PC-9 (cell line): ENCODE measurements around the gene CLINT1. TPM values are rescaled to one million over a fixed set of nuclear protein-coding genes. Genes with fewer than 3 reads are reported as not detected.

ENCODE experiments used
- BruUV-seq: library from RNA; stranded (reverse); fragments of 400-500 nt; replicated peaks from 2 replicates; lab custom pipeline; 2021; lab: Mats Ljungman, UMichigan
- CTCF ChIA-PET: fragments of 300-600 bp; sonication (Branson Sonifier 250); formaldehyde crosslinking; loops from one replicate; lab custom pipeline; 2022; ENCODE audit warnings: antibody characterized with exemption; lab: Charles Lee
- POLR2A ChIA-PET: fragments of 300-600 bp; sonication (Branson Sonifier 250); formaldehyde crosslinking; loops from one replicate; lab custom pipeline; 2022; ENCODE audit warnings: antibody characterized with exemption; ENCODE audit not compliant: unreplicated experiment; lab: Charles Lee
- DNase-seq, 2 experiments: peaks; one replicate each; pipeline versions ENCODE4 v3.0.0 to v3.0.0-alpha.2; 2015 to 2022; ENCODE audit warnings: mixed read lengths in 1 of 2
- H2AFZ ChIP-seq: fragments of 200-600 bp; sonication (generic); 2 replicates; pipeline ENCODE4 v1.8.1; 2017; ENCODE audit warnings: antibody characterized with exemption
- H3F3A ChIP-seq: fragments of 200-600 bp; sonication (generic); 2 replicates; pipeline ENCODE4 v1.8.1; 2017; ENCODE audit warnings: antibody characterized with exemption, mild to moderate bottlenecking, low read depth; ENCODE audit not compliant: insufficient read depth
- H3K27ac ChIP-seq: fragments of 200-600 bp; sonication (generic); 2 replicates; pipeline ENCODE4 v1.6.1; 2016; ENCODE audit warnings: mixed run types
- H3K27me3 ChIP-seq: fragments of 200-600 bp; sonication (generic); 2 replicates; pipeline ENCODE4 v1.6.1; 2016; ENCODE audit warnings: low read depth, mixed run types; ENCODE audit not compliant: insufficient read depth
- H3K36me3 ChIP-seq: fragments of 200-600 bp; sonication (generic); 2 replicates; pipeline ENCODE4 v1.6.1; 2016; ENCODE audit warnings: low read depth, mixed run types
- H3K4me1 ChIP-seq: fragments of 200-600 bp; sonication (generic); replicated peaks from 2 replicates; pipeline ENCODE4 v1.6.1; 2016; ENCODE audit warnings: mixed run types; ENCODE audit not compliant: insufficient read depth
- H3K4me2 ChIP-seq: fragments of 200-600 bp; sonication (generic); 2 replicates; pipeline ENCODE4 v1.6.1; 2017; ENCODE audit warnings: mixed run types
- H3K4me3 ChIP-seq: fragments of 200-600 bp; sonication (generic); 2 replicates; pipeline ENCODE4 v1.6.1; 2016; ENCODE audit warnings: mixed run types
- H3K79me2 ChIP-seq: fragments of 200-600 bp; sonication (generic); 2 replicates; pipeline ENCODE4 v1.6.1; 2017; ENCODE audit warnings: low read depth, mixed run types
- H3K9me2 ChIP-seq: fragments of 200-600 bp; sonication (generic); 2 replicates; pipeline ENCODE4 v1.8.1; 2017; ENCODE audit warnings: mild to moderate bottlenecking; ENCODE audit not compliant: insufficient read depth
- H3K9me3 ChIP-seq: fragments of 200-600 bp; sonication (generic); 2 replicates; pipeline ENCODE4 v1.8.1; 2016; ENCODE audit warnings: low read depth; ENCODE audit not compliant: insufficient read depth
- H4K20me1 ChIP-seq: fragments of 200-600 bp; sonication (generic); 2 replicates; pipeline ENCODE4 v1.8.1; 2017; ENCODE audit not compliant: insufficient read depth
- EZH2 ChIP-seq: fragments of 200-600 bp; sonication (generic); IDR thresholded peaks from 2 replicates; pipeline ENCODE4 v1.8.0; 2017; ENCODE audit warnings: antibody characterized with exemption, low read depth
- intact Hi-C: fragments of 100-400 bp; cut with micrococcal nuclease; formaldehyde crosslinking; loops from one replicate; pipeline ENCODE4 v1.10.0; 2022; ENCODE audit not compliant: unreplicated experiment
- total RNA-seq: library from RNA; stranded (reverse); gene quantifications from 2 replicates; pipeline ENCODE4 v1.2.3, GENCODE V29; 2021
- TF ChIP-seq, protein P1 (sequence below): fragments of 200-600 bp; sonication (generic); conservative IDR thresholded peaks from 2 replicates; pipeline ENCODE4 v1.6.1; 2017; ENCODE audit warnings: mixed run types, antibody characterized with exemption, mild to moderate bottlenecking, moderate library complexity

Gene CLINT1
- total RNA-seq, 1 experiment from 2014 or later: 95.8 TPM

DNA sequence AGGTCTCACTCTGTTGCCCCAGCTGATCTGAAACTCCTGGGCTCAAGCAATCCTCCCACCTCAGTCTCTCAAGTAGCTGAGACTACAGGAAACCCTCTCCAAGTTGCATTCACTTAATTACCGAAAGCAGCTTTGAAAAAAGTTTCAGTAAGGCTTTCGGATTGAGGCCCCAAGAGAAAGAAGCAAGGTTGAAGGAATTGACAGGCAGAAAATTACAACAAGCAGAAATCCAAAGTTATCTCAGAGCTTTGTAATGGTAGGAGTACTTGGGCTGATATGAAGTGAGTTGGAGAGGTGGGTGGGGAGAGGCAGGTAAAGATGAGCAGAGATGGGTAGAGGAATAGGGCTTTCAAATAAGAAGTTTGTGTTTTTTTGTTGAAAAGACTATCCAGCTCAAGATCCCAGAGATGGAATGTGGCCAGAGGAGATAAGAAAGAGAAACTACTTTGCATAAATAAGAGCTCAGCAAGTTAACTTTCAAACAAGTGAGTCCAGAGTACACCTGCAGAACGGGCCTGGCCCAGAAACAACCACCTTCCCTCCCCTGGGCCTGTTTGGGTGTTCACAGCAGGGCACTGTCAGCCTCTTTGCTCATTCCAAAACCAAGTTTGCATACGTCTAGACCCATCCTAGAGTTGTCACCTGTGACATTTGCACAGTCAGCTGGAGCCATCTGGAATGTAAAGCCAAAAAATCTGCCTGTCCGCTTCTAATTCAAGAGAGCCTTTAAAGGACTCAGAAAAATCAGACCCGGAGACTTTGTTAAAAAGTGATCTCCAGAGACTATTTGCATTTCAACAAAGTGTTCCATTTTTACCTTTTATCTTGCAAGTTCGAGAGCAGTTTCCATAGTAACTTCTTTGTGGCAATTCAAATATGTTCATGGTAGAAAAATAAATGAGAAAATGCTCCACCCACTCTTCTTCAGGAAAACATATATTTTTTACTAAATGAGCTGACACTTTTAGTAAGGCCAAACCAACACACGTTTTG lies 2.2 kb upstream of the CLINT1 start:
- intact Hi-C loops: no loop called here
- Histone ChIP-seq H3K79me2 (peaks cover 28% of the 10 kb centered on the region), H2AFZ (no peak overlapping the region), H4K20me1 (peaks cover 22% of the 10 kb centered on the region), H3F3A (no peaks in the 10 kb centered on the region), H3K27ac (no peak overlapping the region), H3K4me2 (no peak overlapping the region), H3K9me3 (no peaks in the 10 kb centered on the region), H3K9me2 (peaks cover 3% of the 10 kb centered on the region; the same call in 1 of the 2 replicates), H3K36me3 (no peaks in the 10 kb centered on the region), H3K4me1 (peaks cover 17% of the 10 kb centered on the region), H3K4me3 (no peak overlapping the region), H3K27me3 (no peaks in the 10 kb centered on the region)
- no peak for DNase-seq
- ChIA-PET POLR2A (no interaction called here), CTCF (interaction anchor here (0.7 kb wide), 1 partner anchor 45 kb away, joined by 4 read pairs; no protein-coding TSS in a partner anchor)
- BruUV-seq: no TSS peak
- TF ChIP-seq EZH2: no peak
- TF ChIP-seq, protein P1, sequence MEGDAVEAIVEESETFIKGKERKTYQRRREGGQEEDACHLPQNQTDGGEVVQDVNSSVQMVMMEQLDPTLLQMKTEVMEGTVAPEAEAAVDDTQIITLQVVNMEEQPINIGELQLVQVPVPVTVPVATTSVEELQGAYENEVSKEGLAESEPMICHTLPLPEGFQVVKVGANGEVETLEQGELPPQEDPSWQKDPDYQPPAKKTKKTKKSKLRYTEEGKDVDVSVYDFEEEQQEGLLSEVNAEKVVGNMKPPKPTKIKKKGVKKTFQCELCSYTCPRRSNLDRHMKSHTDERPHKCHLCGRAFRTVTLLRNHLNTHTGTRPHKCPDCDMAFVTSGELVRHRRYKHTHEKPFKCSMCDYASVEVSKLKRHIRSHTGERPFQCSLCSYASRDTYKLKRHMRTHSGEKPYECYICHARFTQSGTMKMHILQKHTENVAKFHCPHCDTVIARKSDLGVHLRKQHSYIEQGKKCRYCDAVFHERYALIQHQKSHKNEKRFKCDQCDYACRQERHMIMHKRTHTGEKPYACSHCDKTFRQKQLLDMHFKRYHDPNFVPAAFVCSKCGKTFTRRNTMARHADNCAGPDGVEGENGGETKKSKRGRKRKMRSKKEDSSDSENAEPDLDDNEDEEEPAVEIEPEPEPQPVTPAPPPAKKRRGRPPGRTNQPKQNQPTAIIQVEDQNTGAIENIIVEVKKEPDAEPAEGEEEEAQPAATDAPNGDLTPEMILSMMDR: no peak

DNA sequence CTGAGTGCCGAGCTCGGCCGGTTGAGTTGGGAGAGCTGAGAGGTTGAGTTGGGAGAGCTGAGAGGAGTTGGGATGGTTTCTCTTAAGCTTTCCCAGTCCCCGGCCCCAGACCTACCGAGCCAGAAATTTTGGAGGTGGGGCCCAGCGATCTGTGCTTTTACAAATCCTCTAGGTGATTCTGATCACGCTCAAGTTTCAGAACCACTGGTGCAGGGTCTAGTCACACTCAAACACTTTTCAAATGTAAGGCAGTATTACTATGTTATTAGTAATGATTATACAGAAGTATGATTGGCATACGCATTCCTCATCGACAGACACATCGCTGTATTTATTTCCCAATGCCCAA lies 256 bp upstream of the CLINT1 start:
- POLR2A ChIA-PET: interaction anchor here (0.7 kb wide), 1 partner anchor 68 kb away, joined by 3 read pairs; no protein-coding TSS in a partner anchor
- TF ChIP-seq, protein P1: no peak
- no peak for TF ChIP-seq EZH2
- no peaks in the 10 kb centered on the region for H3F3A ChIP-seq
- 0 out of 2 replicates have a peak, but pooled peaks cover 3% of the 10 kb centered on the region for H3K36me3 ChIP-seq
- H3K9me2 ChIP-seq: peaks cover 3% of the 10 kb centered on the region; the same call in 1 of the 2 replicates
- H4K20me1 ChIP-seq: peaks cover 42% of the 10 kb centered on the region
- peaks cover 48% of the 10 kb centered on the region for H3K79me2 ChIP-seq
- no TSS peak for BruUV-seq
- no peak overlapping the region for H3K27ac ChIP-seq
- intact Hi-C loops: loop anchor here (2.0 kb wide), 2 partner anchors 60 to 90 kb away; no protein-coding TSS in a partner anchor
- peak overlapping the region; percentile 95 for H3K4me3 ChIP-seq
- H3K27me3 ChIP-seq: no peaks in the 10 kb centered on the region
- H3K4me1 ChIP-seq: peaks cover 17% of the 10 kb centered on the region
- CTCF ChIA-PET: interaction anchor here (1.1 kb wide), 1 partner anchor 90 kb away, joined by 5 read pairs; no protein-coding TSS in a partner anchor
- H2AFZ ChIP-seq: peak overlapping the region; percentile 93
- no peak for DNase-seq
- no peaks in the 10 kb centered on the region for H3K9me3 ChIP-seq
- H3K4me2 ChIP-seq: peak overlapping the region; percentile 97

DNA sequence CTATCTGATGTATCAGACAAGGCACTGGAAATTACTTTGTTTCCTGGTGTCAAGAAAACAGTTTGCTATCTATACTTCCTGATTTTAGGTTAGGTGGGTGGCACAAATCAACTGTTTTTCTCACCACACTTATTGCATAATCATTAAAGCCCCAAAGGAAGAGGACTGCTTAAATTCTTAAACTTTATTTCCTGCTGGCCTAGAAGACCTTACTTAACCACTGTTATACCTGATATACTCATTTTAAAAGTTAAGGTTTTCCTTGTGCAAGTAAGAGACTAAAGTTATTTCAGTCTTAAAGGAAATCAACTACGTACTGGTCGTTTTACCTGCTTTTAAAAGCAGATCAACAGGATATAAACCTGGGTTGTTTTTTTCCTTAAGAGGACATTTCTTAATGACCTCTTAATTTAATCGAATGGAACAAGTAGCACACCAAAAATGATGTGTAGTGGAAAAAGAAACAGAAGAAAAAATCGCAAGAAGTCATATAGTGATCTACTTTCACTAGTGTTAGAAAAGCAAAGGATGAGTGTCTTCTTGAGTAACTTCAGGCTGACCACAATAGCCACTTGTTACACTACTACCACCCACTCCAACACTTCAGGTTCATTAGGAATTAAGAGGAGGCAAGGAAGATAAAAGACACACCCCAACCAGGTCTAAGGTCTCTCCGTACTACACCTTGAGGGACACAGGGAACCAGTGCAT lies 974 bp downstream of the CLINT1 start:
- Histone ChIP-seq H3K4me3 (peak overlapping the region; percentile 95), H3K9me2 (peaks cover 3% of the 10 kb centered on the region; the same call in 1 of the 2 replicates), H3K36me3 (0 out of 2 replicates have a peak, but pooled peaks cover 3% of the 10 kb centered on the region), H3K9me3 (no peaks in the 10 kb centered on the region), H3K27ac (peak overlapping the region; percentile 64), H3K27me3 (no peaks in the 10 kb centered on the region), H4K20me1 (peaks cover 55% of the 10 kb centered on the region), H3K4me1 (peaks cover 17% of the 10 kb centered on the region), H2AFZ (peak overlapping the region; percentile 93; the same call in 1 of the 2 replicates), H3K79me2 (peaks cover 60% of the 10 kb centered on the region), H3K4me2 (peak overlapping the region; percentile 97), H3F3A (no peaks in the 10 kb centered on the region)
- DNase-seq: peak in 1 of 2 experiments; percentile 65
- TSS peak; percentile 28 for BruUV-seq
- no peak for TF ChIP-seq EZH2
- TF ChIP-seq, protein P1: no peak
- intact Hi-C loops: loop anchor here (2.0 kb wide), 2 partner anchors 61 to 91 kb away; no protein-coding TSS in a partner anchor
- ChIA-PET POLR2A (no interaction called here), CTCF (interaction anchor here (0.6 kb wide), 1 partner anchor 27 kb away, joined by 7 read pairs; no protein-coding TSS in a partner anchor)
